ACC112 (cell line): Measurements from ENCODE around the gene LRRC27.

Source experiments
- H2AFZ ChIP-seq: fragments of 200-600 bp; sonication (generic); one replicate; pipeline ENCODE4 v1.6.0; 2017; ENCODE audit warnings: antibody characterized with exemption, low read length; ENCODE audit not compliant: unreplicated experiment
- H3K27ac ChIP-seq: fragments of 200-600 bp; sonication (generic); 2 replicates; pipeline ENCODE4 v1.5.1; 2014; ENCODE audit warnings: low read depth, mild to moderate bottlenecking, antibody characterized with exemption, low read length, moderate library complexity
- H3K27me3 ChIP-seq: fragments of 200-600 bp; sonication (generic); 2 replicates; pipeline ENCODE4 v1.6.1; 2014; ENCODE audit warnings: mild to moderate bottlenecking, antibody characterized with exemption, low read length, moderate library complexity, mixed read lengths; ENCODE audit not compliant: insufficient read depth
- H3K36me3 ChIP-seq: fragments of 200-600 bp; sonication (generic); 2 replicates; pipeline ENCODE4 v1.6.1; 2016; ENCODE audit warnings: mild to moderate bottlenecking, antibody characterized with exemption, low read length, moderate library complexity, mixed read lengths; ENCODE audit not compliant: insufficient read depth
- H3K4me1 ChIP-seq: fragments of 200-600 bp; sonication (generic); one replicate; pipeline ENCODE4 v1.6.1; 2016; ENCODE audit warnings: low read length, mixed read lengths; ENCODE audit not compliant: insufficient read depth, unreplicated experiment, control insufficient read depth
- H3K4me3 ChIP-seq: fragments of 200-600 bp; sonication (generic); 2 replicates; pipeline ENCODE4 v1.5.1; 2014; ENCODE audit warnings: mild to moderate bottlenecking, low read depth, low read length
- H3K79me2 ChIP-seq: fragments of 200-600 bp; sonication (generic); one replicate; pipeline ENCODE4 v1.6.0; 2016; ENCODE audit warnings: low read length; ENCODE audit not compliant: control insufficient read depth, unreplicated experiment, insufficient read depth

Gene LRRC27

GRCh38 chr10:132341017-132341416 lies 9.0 kb downstream of the LRRC27 start:
- Histone ChIP-seq H3K4me3 (no peak overlapping the region), H3K4me1 (no peaks in the 10 kb centered on the region), H3K79me2 (no peaks in the 10 kb centered on the region), H2AFZ (no peak overlapping the region), H3K36me3 (no peaks in the 10 kb centered on the region), H3K27me3 (no peaks in the 10 kb centered on the region), H3K27ac (no peak overlapping the region)

- no peak overlapping the region for H3K4me3 ChIP-seq
- no peak overlapping the region for H3K27ac ChIP-seq
- no peaks in the 10 kb centered on the region for H3K36me3 ChIP-seq
- H3K4me1 ChIP-seq = no peaks in the 10 kb centered on the region
- no peaks in the 10 kb centered on the region for H3K27me3 ChIP-seq
- no peak overlapping the region for H2AFZ ChIP-seq
- no peaks in the 10 kb centered on the region for H3K79me2 ChIP-seq
Measured at GRCh38 chr10:132341781-132342180, 9.8 kb downstream of the LRRC27 start.

GRCh38 chr10:132342553-132342952 lies 10.6 kb downstream of the LRRC27 start:
- Histone ChIP-seq H3K4me1 (no peaks in the 10 kb centered on the region), H3K4me3 (no peak overlapping the region), H3K79me2 (no peaks in the 10 kb centered on the region), H3K27ac (no peak overlapping the region), H3K36me3 (no peaks in the 10 kb centered on the region), H3K27me3 (no peaks in the 10 kb centered on the region), H2AFZ (no peak overlapping the region)

- H3K27me3 ChIP-seq = no peaks in the 10 kb centered on the region
- no peak overlapping the region for H2AFZ ChIP-seq
- H3K36me3 ChIP-seq = no peaks in the 10 kb centered on the region
Measured at GRCh38 chr10:132344386-132344785, 12.4 kb downstream of the LRRC27 start.

GRCh38 chr10:132345345-132345744 lies 13.4 kb downstream of the LRRC27 start:
- no peak overlapping the region for H2AFZ ChIP-seq
- H3K4me1 ChIP-seq = no peaks in the 10 kb centered on the region
- H3K27me3 ChIP-seq = no peaks in the 10 kb centered on the region
- no peaks in the 10 kb centered on the region for H3K79me2 ChIP-seq
- no peak overlapping the region for H3K27ac ChIP-seq
- H3K36me3 ChIP-seq = no peaks in the 10 kb centered on the region
- no peak overlapping the region for H3K4me3 ChIP-seq

More at GRCh38 chr10:132344386-132344785, 12.4 kb downstream of the LRRC27 start:
- no peak overlapping the region for H3K27ac ChIP-seq
- no peaks in the 10 kb centered on the region for H3K79me2 ChIP-seq
- H3K4me1 ChIP-seq = no peaks in the 10 kb centered on the region
- no peak overlapping the region for H3K4me3 ChIP-seq

GRCh38 chr10:132346806-132347205 lies 14.8 kb downstream of the LRRC27 start:
- no peaks in the 10 kb centered on the region for H3K79me2 ChIP-seq
- H3K27me3 ChIP-seq = no peaks in the 10 kb centered on the region
- no peaks in the 10 kb centered on the region for H3K4me1 ChIP-seq
- H2AFZ ChIP-seq = no peak overlapping the region
- H3K27ac ChIP-seq = no peak overlapping the region
- H3K36me3 ChIP-seq = no peaks in the 10 kb centered on the region
- H3K4me3 ChIP-seq = no peak overlapping the region

GRCh38 chr10:132347211-132347930 lies 15.4 kb downstream of the LRRC27 start:
- H3K4me1 ChIP-seq = no peaks in the 10 kb centered on the region
- H3K27ac ChIP-seq = no peak overlapping the region
- no peak overlapping the region for H2AFZ ChIP-seq
- no peaks in the 10 kb centered on the region for H3K79me2 ChIP-seq
- H3K27me3 ChIP-seq = no peaks in the 10 kb centered on the region
- H3K4me3 ChIP-seq = no peak overlapping the region
- H3K36me3 ChIP-seq = no peaks in the 10 kb centered on the region

- Histone ChIP-seq H3K4me1 (no peaks in the 10 kb centered on the region), H3K79me2 (no peaks in the 10 kb centered on the region), H3K36me3 (no peaks in the 10 kb centered on the region), H2AFZ (no peak overlapping the region), H3K4me3 (no peak overlapping the region), H3K27ac (no peak overlapping the region), H3K27me3 (no peaks in the 10 kb centered on the region)
Measured at GRCh38 chr10:132347931-132348267, 15.9 kb downstream of the LRRC27 start.

- Histone ChIP-seq H3K4me1 (no peaks in the 10 kb centered on the region), H3K27ac (no peak overlapping the region), H2AFZ (no peak overlapping the region), H3K36me3 (no peaks in the 10 kb centered on the region), H3K79me2 (no peaks in the 10 kb centered on the region), H3K27me3 (no peaks in the 10 kb centered on the region), H3K4me3 (no peak overlapping the region)
Measured at GRCh38 chr10:132349766-132350165, 17.8 kb downstream of the LRRC27 start.

- H2AFZ ChIP-seq = no peak overlapping the region
Measured at GRCh38 chr10:132350391-132350790, 18.4 kb downstream of the LRRC27 start.

GRCh38 chr10:132350946-132351345 lies 19.0 kb downstream of the LRRC27 start:
- Histone ChIP-seq H3K27me3 (no peaks in the 10 kb centered on the region), H3K4me1 (no peaks in the 10 kb centered on the region), H3K36me3 (no peaks in the 10 kb centered on the region), H3K4me3 (no peak overlapping the region), H2AFZ (no peak overlapping the region), H3K27ac (no peak overlapping the region), H3K79me2 (no peaks in the 10 kb centered on the region)

More at GRCh38 chr10:132350391-132350790, 18.4 kb downstream of the LRRC27 start:
- Histone ChIP-seq H3K36me3 (no peaks in the 10 kb centered on the region), H3K4me1 (no peaks in the 10 kb centered on the region), H3K27ac (no peak overlapping the region), H3K79me2 (no peaks in the 10 kb centered on the region), H3K27me3 (no peaks in the 10 kb centered on the region), H3K4me3 (no peak overlapping the region)
